DND-41 (cell line): ENCODE measurements around the gene PNKD.
"Not testable (repeated sequence)": the region's sequence is repeated elsewhere in the genome, so short reads cannot be mapped to it uniquely, and the experiment has no call there.

ENCODE experiments used
- CTCF ChIP-seq: IDR thresholded peaks from 2 replicates; pipeline ENCODE4 v1.5.1; 2012; ENCODE audit warnings: borderline replicate concordance, low read length, moderate library complexity, mild to moderate bottlenecking; ENCODE audit not compliant: poor library complexity, severe bottlenecking; ENCODE audit errors: extremely low read depth
- EZH2 ChIP-seq: IDR thresholded peaks from 3 replicates; pipeline ENCODE4 v1.6.1; 2012; ENCODE audit warnings: borderline replicate concordance, low read depth, mild to moderate bottlenecking, moderate library complexity, low read length, inconsistent platforms; ENCODE audit not compliant: severe bottlenecking

- TF ChIP-seq CTCF, EZH2: not testable (repeated sequence)
Measured at GRCh38 chr2:218314764-218315163, 44.4 kb downstream of the PNKD start.
